OCI-LY3 (cell line): ENCODE measurements around the gene RTF2.

ENCODE experiments used
- H2AFZ ChIP-seq: fragments of 200-600, 300-600 bp; shearing (Covaris generic); 2 replicates; pipeline ENCODE4 v1.6.0; 2014; ENCODE audit warnings: antibody characterized with exemption, low read depth, low read length
- H3K27ac ChIP-seq: fragments of 200-600, 300-600 bp; sonication (generic); 2 replicates; pipeline ENCODE4 v1.5.1; 2014; ENCODE audit warnings: mild to moderate bottlenecking, low read length, moderate library complexity, mixed read lengths
- H3K27me3 ChIP-seq: fragments of 200-600, 300-600 bp; sonication (generic); 2 replicates; pipeline ENCODE4 v1.6.1; 2014; ENCODE audit warnings: low read depth, low read length, mixed read lengths
- H3K36me3 ChIP-seq: fragments of 200-600, 300-600 bp; sonication (generic); replicated peaks from 2 replicates; pipeline ENCODE3; 2014; ENCODE audit warnings: low read depth, low read length, mixed read lengths
- H3K4me1 ChIP-seq: fragments of 300-600, 200-600 bp; sonication (generic); 2 replicates; pipeline ENCODE4 v1.6.1; 2014; ENCODE audit warnings: low read length, mixed read lengths
- H3K4me2 ChIP-seq: fragments of 200-600, 300-600 bp; sonication (generic); 2 replicates; pipeline ENCODE4 v1.6.1; 2014; ENCODE audit warnings: low read length, mixed read lengths
- H3K4me3 ChIP-seq: fragments of 300-600, 200-600 bp; sonication (generic); 2 replicates; pipeline ENCODE4 v1.5.1; 2014; ENCODE audit warnings: antibody characterized with exemption, mild to moderate bottlenecking, low read length, moderate library complexity
- H3K79me2 ChIP-seq: fragments of 300-600, 200-600 bp; shearing (Covaris generic); 2 replicates; pipeline ENCODE4 v1.6.1; 2014; ENCODE audit warnings: mild to moderate bottlenecking, low read length, mixed read lengths
- H3K9ac ChIP-seq: fragments of 300-600, 200-600 bp; shearing (Covaris generic); 2 replicates; pipeline ENCODE4 v1.6.0; 2014; ENCODE audit warnings: mild to moderate bottlenecking, low read length, moderate library complexity
- H3K9me3 ChIP-seq: fragments of 200-600, 300-600 bp; shearing (Covaris generic); 2 replicates; pipeline ENCODE4 v1.6.1; 2014; ENCODE audit warnings: low read length, mixed read lengths; ENCODE audit not compliant: insufficient read depth
- H4K20me1 ChIP-seq: fragments of 200-600, 300-600 bp; sonication (generic); 2 replicates; pipeline ENCODE4 v1.6.1; 2016; ENCODE audit warnings: low read length, mixed read lengths; ENCODE audit not compliant: insufficient read depth
- EZH2phosphoT487 ChIP-seq: fragments of 200-600 bp; shearing (Covaris generic); IDR thresholded peaks from 2 replicates; pipeline ENCODE4 v1.6.1; 2018; ENCODE audit warnings: antibody characterized with exemption, mixed run types, low read depth
- TF ChIP-seq, protein P1 (sequence below): fragments of 200-600, 300-600 bp; sonication (generic); IDR thresholded peaks from 2 replicates; pipeline ENCODE4 v1.5.1; 2014; ENCODE audit warnings: antibody characterized with exemption, low read length, low read depth

Gene RTF2

DNA sequence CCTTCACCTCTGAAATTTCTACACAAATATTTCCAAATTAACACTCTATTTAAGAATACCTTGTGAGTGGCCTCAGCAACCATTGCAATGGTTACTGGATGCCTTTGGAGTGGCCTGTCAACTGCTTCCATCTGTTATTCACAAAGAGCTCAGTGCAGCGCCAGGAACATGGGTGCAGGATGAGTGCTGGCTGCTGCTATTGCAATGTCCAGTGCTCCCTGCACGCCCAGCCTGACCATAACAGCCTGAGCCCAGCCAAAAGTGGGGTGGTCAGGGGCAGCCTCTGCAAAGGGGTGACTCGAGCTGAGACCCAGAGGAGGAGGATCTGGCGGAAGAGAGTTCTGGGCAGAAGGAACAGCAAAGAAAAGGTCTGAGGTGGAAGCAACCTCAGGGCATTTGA lies 38.0 kb upstream of the RTF2 start:
- TF ChIP-seq, protein P1, sequence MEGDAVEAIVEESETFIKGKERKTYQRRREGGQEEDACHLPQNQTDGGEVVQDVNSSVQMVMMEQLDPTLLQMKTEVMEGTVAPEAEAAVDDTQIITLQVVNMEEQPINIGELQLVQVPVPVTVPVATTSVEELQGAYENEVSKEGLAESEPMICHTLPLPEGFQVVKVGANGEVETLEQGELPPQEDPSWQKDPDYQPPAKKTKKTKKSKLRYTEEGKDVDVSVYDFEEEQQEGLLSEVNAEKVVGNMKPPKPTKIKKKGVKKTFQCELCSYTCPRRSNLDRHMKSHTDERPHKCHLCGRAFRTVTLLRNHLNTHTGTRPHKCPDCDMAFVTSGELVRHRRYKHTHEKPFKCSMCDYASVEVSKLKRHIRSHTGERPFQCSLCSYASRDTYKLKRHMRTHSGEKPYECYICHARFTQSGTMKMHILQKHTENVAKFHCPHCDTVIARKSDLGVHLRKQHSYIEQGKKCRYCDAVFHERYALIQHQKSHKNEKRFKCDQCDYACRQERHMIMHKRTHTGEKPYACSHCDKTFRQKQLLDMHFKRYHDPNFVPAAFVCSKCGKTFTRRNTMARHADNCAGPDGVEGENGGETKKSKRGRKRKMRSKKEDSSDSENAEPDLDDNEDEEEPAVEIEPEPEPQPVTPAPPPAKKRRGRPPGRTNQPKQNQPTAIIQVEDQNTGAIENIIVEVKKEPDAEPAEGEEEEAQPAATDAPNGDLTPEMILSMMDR = no peak
- TF ChIP-seq EZH2phosphoT487 = no peak
- Histone ChIP-seq H3K4me2 (no peak overlapping the region), H3K27me3 (no peaks in the 10 kb centered on the region), H3K4me1 (peaks cover 27% of the 10 kb centered on the region), H2AFZ (no peak overlapping the region), H3K36me3 (no peaks in the 10 kb centered on the region), H3K4me3 (no peak overlapping the region), H3K79me2 (no peaks in the 10 kb centered on the region), H3K9ac (no peak overlapping the region), H4K20me1 (no peaks in the 10 kb centered on the region), H3K27ac (no peak overlapping the region), H3K9me3 (no peaks in the 10 kb centered on the region)

DNA sequence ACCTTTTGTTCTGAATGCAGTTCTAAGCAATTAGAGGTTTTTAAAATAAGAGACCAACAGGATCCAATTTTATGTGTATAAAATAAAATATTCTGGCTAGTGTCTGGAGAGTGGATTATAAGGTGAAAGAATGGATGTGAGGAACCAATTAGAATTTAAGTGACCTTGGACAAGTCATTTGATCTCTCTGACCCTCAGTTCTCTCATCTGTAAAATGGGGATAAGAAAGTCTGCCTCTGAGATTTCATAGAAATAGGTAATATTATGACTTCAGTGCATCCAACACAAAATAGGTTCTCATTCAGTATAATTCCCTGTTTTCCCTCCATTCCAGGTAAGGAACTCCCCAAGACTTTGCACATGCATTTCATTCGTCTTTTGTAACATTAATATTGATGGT lies 37.5 kb upstream of the RTF2 start:
- Histone ChIP-seq H3K4me1 (peaks cover 28% of the 10 kb centered on the region), H4K20me1 (no peaks in the 10 kb centered on the region), H3K36me3 (no peaks in the 10 kb centered on the region), H3K9me3 (no peaks in the 10 kb centered on the region), H3K79me2 (no peaks in the 10 kb centered on the region), H3K4me2 (no peak overlapping the region), H3K27me3 (no peaks in the 10 kb centered on the region), H3K27ac (no peak overlapping the region), H2AFZ (no peak overlapping the region), H3K4me3 (no peak overlapping the region), H3K9ac (no peak overlapping the region)
- TF ChIP-seq, protein P1 = no peak
- no peak for TF ChIP-seq EZH2phosphoT487

DNA sequence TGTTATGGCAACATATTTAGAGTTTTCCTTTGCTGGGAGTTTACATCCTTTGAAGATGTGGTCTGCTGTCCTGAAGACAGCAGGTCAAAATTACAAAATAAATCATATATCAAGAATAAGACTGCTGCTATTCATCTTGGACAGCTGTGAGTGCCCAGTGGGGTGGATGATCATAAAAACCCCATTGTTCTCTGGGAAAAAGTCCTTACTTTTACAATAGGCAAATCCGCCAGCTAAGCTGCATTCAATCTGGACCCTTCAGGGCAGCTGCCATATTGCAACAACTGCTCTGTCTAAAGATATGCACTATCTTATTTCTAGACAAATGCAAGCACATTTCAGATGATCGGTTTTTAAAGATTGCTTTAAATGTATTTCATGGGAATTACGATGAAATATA lies 37.0 kb upstream of the RTF2 start:
- Histone ChIP-seq H2AFZ (no peak overlapping the region), H3K9me3 (no peaks in the 10 kb centered on the region), H3K4me3 (no peak overlapping the region), H3K36me3 (no peaks in the 10 kb centered on the region), H3K9ac (no peak overlapping the region), H3K27me3 (no peaks in the 10 kb centered on the region), H3K27ac (no peak overlapping the region), H4K20me1 (no peaks in the 10 kb centered on the region), H3K4me2 (no peak overlapping the region), H3K4me1 (peaks cover 28% of the 10 kb centered on the region), H3K79me2 (no peaks in the 10 kb centered on the region)
- TF ChIP-seq EZH2phosphoT487 = no peak
- TF ChIP-seq, protein P1 = no peak

DNA sequence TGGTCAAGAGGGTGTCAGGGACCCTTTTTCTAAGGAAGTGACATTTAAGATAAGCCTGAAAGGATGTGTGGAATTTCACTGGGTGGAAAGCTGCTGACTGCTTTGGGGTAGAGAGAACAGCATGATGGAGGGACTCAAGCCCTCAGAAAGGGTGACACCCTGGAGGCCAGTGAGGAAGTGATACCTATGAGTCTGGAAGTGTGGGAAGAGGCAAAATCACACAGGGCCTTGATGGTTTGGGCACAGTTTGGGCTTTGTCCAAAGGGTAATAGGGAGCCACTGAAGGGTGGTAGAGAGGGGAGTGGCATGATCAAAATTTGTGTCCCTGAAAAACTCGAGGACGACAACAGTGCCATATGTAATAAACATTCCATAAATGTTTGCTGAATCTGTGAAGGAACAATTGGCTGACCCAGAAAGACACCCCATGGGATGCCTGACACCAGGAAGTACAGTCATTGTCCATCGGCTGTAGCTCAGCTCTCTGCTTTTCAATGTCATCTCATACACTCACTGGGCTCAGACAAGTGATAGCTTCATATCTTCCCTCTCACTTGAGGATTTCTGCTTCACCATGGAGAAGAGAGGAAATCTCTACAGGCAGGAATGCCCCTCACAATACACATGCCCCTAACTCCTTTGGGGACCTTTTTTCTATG lies 35.1 kb upstream of the RTF2 start:
- no peaks in the 10 kb centered on the region for H3K9me3 ChIP-seq
- H3K79me2 ChIP-seq = no peaks in the 10 kb centered on the region
- no peak overlapping the region for H2AFZ ChIP-seq
- TF ChIP-seq EZH2phosphoT487 = no peak
- TF ChIP-seq, protein P1 = no peak
- no peak overlapping the region for H3K27ac ChIP-seq
- no peaks in the 10 kb centered on the region for H3K36me3 ChIP-seq
- no peak overlapping the region for H3K4me3 ChIP-seq
- H3K27me3 ChIP-seq = no peaks in the 10 kb centered on the region
- no peak overlapping the region for H3K9ac ChIP-seq
- peaks cover 28% of the 10 kb centered on the region for H3K4me1 ChIP-seq
- H4K20me1 ChIP-seq = no peaks in the 10 kb centered on the region
- H3K4me2 ChIP-seq = no peak overlapping the region
